ENCODE results near the gene AQP9.
"Not testable (repeated sequence)": the region's sequence is repeated elsewhere in the genome, so short reads cannot be mapped to it uniquely, and the experiment has no call there.

AQP9 gene

GRCh38 chr15:58201516-58201915, 63.3 kb downstream of the AQP9 start:
- H3K4me3 ChIP-seq (ENCODE audit: insufficient read depth, low read depth, low read length), result no peak overlapping the region
- H3K27me3 ChIP-seq (ENCODE audit: control insufficient read depth, insufficient read depth, low read length, poor library complexity, severe bottlenecking), result no peaks in the 10 kb centered on the region
- no peaks in the 10 kb centered on the region for H3K9me3 ChIP-seq (ENCODE audit: control insufficient read depth, low read length)
- H3K36me3 ChIP-seq (ENCODE audit: control insufficient read depth, insufficient read depth, low read length), result no peaks in the 10 kb centered on the region
- no peaks in the 10 kb centered on the region for H3K4me1 ChIP-seq (ENCODE audit: control insufficient read depth, insufficient read depth, low read length)
- H3K27ac ChIP-seq (ENCODE audit: insufficient read depth, low read depth, low read length, poor library complexity, severe bottlenecking), result no peak overlapping the region

- 97% methylated on average over 4 of the region's 4 CpGs for WGBS, 2 experiments
- Histone ChIP-seq H3K27me3 (ENCODE audit: control insufficient read depth, insufficient read depth, low read length, poor library complexity, severe bottlenecking) (no peaks in the 10 kb centered on the region), H3K4me3 (ENCODE audit: insufficient read depth, low read depth, low read length) (no peak overlapping the region), H3K4me1 (ENCODE audit: control insufficient read depth, insufficient read depth, low read length) (no peaks in the 10 kb centered on the region), H3K9me3 (ENCODE audit: control insufficient read depth, low read length) (no peaks in the 10 kb centered on the region), H3K36me3 (ENCODE audit: control insufficient read depth, insufficient read depth, low read length) (no peaks in the 10 kb centered on the region), H3K27ac (ENCODE audit: insufficient read depth, low read depth, low read length, poor library complexity, severe bottlenecking) (no peak overlapping the region)
Measured at GRCh38 chr15:58203537-58203936, 65.4 kb downstream of the AQP9 start.

- WGBS, 2 experiments, result 90 to 95% methylated on average over 8 to 9 of the region's 9 CpGs
- H3K9me3 ChIP-seq (ENCODE audit: control insufficient read depth, low read length), result no peaks in the 10 kb centered on the region
- H3K36me3 ChIP-seq (ENCODE audit: control insufficient read depth, insufficient read depth, low read length), result no peaks in the 10 kb centered on the region
- H3K4me3 ChIP-seq (ENCODE audit: insufficient read depth, low read depth, low read length), result no peak overlapping the region
- H3K27ac ChIP-seq (ENCODE audit: insufficient read depth, low read depth, low read length, poor library complexity, severe bottlenecking), result no peak overlapping the region
- no peaks in the 10 kb centered on the region for H3K27me3 ChIP-seq (ENCODE audit: control insufficient read depth, insufficient read depth, low read length, poor library complexity, severe bottlenecking)
- no peaks in the 10 kb centered on the region for H3K4me1 ChIP-seq (ENCODE audit: control insufficient read depth, insufficient read depth, low read length)
Measured at GRCh38 chr15:58206151-58206550, 68.0 kb downstream of the AQP9 start.

GRCh38 chr15:58208217-58208616, 70.0 kb downstream of the AQP9 start:
- H3K9me3 ChIP-seq (ENCODE audit: control insufficient read depth, low read length); H3K36me3 ChIP-seq (ENCODE audit: control insufficient read depth, insufficient read depth, low read length); H3K27ac ChIP-seq (ENCODE audit: insufficient read depth, low read depth, low read length, poor library complexity, severe bottlenecking); H3K27me3 ChIP-seq (ENCODE audit: control insufficient read depth, insufficient read depth, low read length, poor library complexity, severe bottlenecking); H3K4me3 ChIP-seq (ENCODE audit: insufficient read depth, low read depth, low read length); H3K4me1 ChIP-seq (ENCODE audit: control insufficient read depth, insufficient read depth, low read length): not testable (repeated sequence)
- 95 to 97% methylated on average over 6 of the region's 6 CpGs for WGBS, 2 experiments

- 91 to 94% methylated on average over 3 of the region's 3 CpGs for WGBS, 2 experiments
- H3K4me1 ChIP-seq (ENCODE audit: control insufficient read depth, insufficient read depth, low read length); H3K9me3 ChIP-seq (ENCODE audit: control insufficient read depth, low read length); H3K27ac ChIP-seq (ENCODE audit: insufficient read depth, low read depth, low read length, poor library complexity, severe bottlenecking); H3K4me3 ChIP-seq (ENCODE audit: insufficient read depth, low read depth, low read length); H3K36me3 ChIP-seq (ENCODE audit: control insufficient read depth, insufficient read depth, low read length); H3K27me3 ChIP-seq (ENCODE audit: control insufficient read depth, insufficient read depth, low read length, poor library complexity, severe bottlenecking): not testable (repeated sequence)
Measured at GRCh38 chr15:58209007-58209481, 70.9 kb downstream of the AQP9 start.

GRCh38 chr15:58210031-58210430, 71.8 kb downstream of the AQP9 start:
- H3K27ac ChIP-seq (ENCODE audit: insufficient read depth, low read depth, low read length, poor library complexity, severe bottlenecking); H3K4me1 ChIP-seq (ENCODE audit: control insufficient read depth, insufficient read depth, low read length); H3K4me3 ChIP-seq (ENCODE audit: insufficient read depth, low read depth, low read length); H3K27me3 ChIP-seq (ENCODE audit: control insufficient read depth, insufficient read depth, low read length, poor library complexity, severe bottlenecking); H3K36me3 ChIP-seq (ENCODE audit: control insufficient read depth, insufficient read depth, low read length); H3K9me3 ChIP-seq (ENCODE audit: control insufficient read depth, low read length): not testable (repeated sequence)
- 40 to 79% methylated on average over 1 to 3 of the region's 4 CpGs for WGBS, 2 experiments

- H3K4me1 ChIP-seq (ENCODE audit: control insufficient read depth, insufficient read depth, low read length), result no peaks in the 10 kb centered on the region
- WGBS, 2 experiments, result 91 to 95% methylated on average over 6 to 7 of the region's 7 CpGs
- no peak overlapping the region for H3K4me3 ChIP-seq (ENCODE audit: insufficient read depth, low read depth, low read length)
- no peaks in the 10 kb centered on the region for H3K27me3 ChIP-seq (ENCODE audit: control insufficient read depth, insufficient read depth, low read length, poor library complexity, severe bottlenecking)
- no peak overlapping the region for H3K27ac ChIP-seq (ENCODE audit: insufficient read depth, low read depth, low read length, poor library complexity, severe bottlenecking)
- H3K9me3 ChIP-seq (ENCODE audit: control insufficient read depth, low read length), result no peaks in the 10 kb centered on the region
- no peaks in the 10 kb centered on the region for H3K36me3 ChIP-seq (ENCODE audit: control insufficient read depth, insufficient read depth, low read length)
Measured at GRCh38 chr15:58212909-58213526, 74.8 kb downstream of the AQP9 start.

GRCh38 chr15:58213587-58214338, 75.6 kb downstream of the AQP9 start:
- no peak overlapping the region for H3K4me3 ChIP-seq (ENCODE audit: insufficient read depth, low read depth, low read length)
- 81 to 86% methylated on average over 5 of the region's 5 CpGs for WGBS, 2 experiments
- no peaks in the 10 kb centered on the region for H3K36me3 ChIP-seq (ENCODE audit: control insufficient read depth, insufficient read depth, low read length)
- no peaks in the 10 kb centered on the region for H3K9me3 ChIP-seq (ENCODE audit: control insufficient read depth, low read length)
- H3K4me1 ChIP-seq (ENCODE audit: control insufficient read depth, insufficient read depth, low read length), result no peaks in the 10 kb centered on the region
- H3K27ac ChIP-seq (ENCODE audit: insufficient read depth, low read depth, low read length, poor library complexity, severe bottlenecking), result no peak overlapping the region
- H3K27me3 ChIP-seq (ENCODE audit: control insufficient read depth, insufficient read depth, low read length, poor library complexity, severe bottlenecking), result no peaks in the 10 kb centered on the region

- no peaks in the 10 kb centered on the region for H3K27me3 ChIP-seq (ENCODE audit: control insufficient read depth, insufficient read depth, low read length, poor library complexity, severe bottlenecking)
- H3K36me3 ChIP-seq (ENCODE audit: control insufficient read depth, insufficient read depth, low read length), result no peaks in the 10 kb centered on the region
- H3K9me3 ChIP-seq (ENCODE audit: control insufficient read depth, low read length), result no peaks in the 10 kb centered on the region
- 89 to 92% methylated on average over 11 of the region's 11 CpGs for WGBS, 2 experiments
- no peak overlapping the region for H3K27ac ChIP-seq (ENCODE audit: insufficient read depth, low read depth, low read length, poor library complexity, severe bottlenecking)
- no peaks in the 10 kb centered on the region for H3K4me1 ChIP-seq (ENCODE audit: control insufficient read depth, insufficient read depth, low read length)
- no peak overlapping the region for H3K4me3 ChIP-seq (ENCODE audit: insufficient read depth, low read depth, low read length)
Measured at GRCh38 chr15:58214591-58215340, 76.6 kb downstream of the AQP9 start.

- H3K4me3 ChIP-seq (ENCODE audit: insufficient read depth, low read depth, low read length), result no peak overlapping the region
- no peaks in the 10 kb centered on the region for H3K9me3 ChIP-seq (ENCODE audit: control insufficient read depth, low read length)
- WGBS, 2 experiments, result 89 to 91% methylated on average over 4 of the region's 4 CpGs
- no peaks in the 10 kb centered on the region for H3K36me3 ChIP-seq (ENCODE audit: control insufficient read depth, insufficient read depth, low read length)
- no peaks in the 10 kb centered on the region for H3K27me3 ChIP-seq (ENCODE audit: control insufficient read depth, insufficient read depth, low read length, poor library complexity, severe bottlenecking)
- no peaks in the 10 kb centered on the region for H3K4me1 ChIP-seq (ENCODE audit: control insufficient read depth, insufficient read depth, low read length)
- no peak overlapping the region for H3K27ac ChIP-seq (ENCODE audit: insufficient read depth, low read depth, low read length, poor library complexity, severe bottlenecking)
Measured at GRCh38 chr15:58217460-58217859, 79.3 kb downstream of the AQP9 start.

All from ectodermal cell (in vitro differentiated cells).